H4 (cell line): ENCODE data around the gene PRPF19. TPM values are rescaled to one million over a fixed set of nuclear protein-coding genes. Genes with fewer than 3 reads are reported as not detected.
"Not testable (repeated sequence)": the region's sequence is repeated elsewhere in the genome, so short reads cannot be mapped to it uniquely, and the experiment has no call there.

Source experiments
- DNase-seq: peaks from one replicate; pipeline ENCODE4 v3.0.0-alpha.2; 2015; ENCODE audit warnings: low spot score
- total RNA-seq: library from RNA; depleted of rRNA; stranded (reverse); fragments of >200 nt; shearing (Covaris generic); gene quantifications from 2 replicates; pipeline ENCODE4 v1.2.3, GENCODE V29; 2014

PRPF19 gene
- total RNA-seq, 1 experiment from 2014 or later = 106 TPM

- no peak for DNase-seq
Observed at GRCh38 chr11:60923326-60923725, 16.9 kb upstream of the PRPF19 start.

GRCh38 chr11:60922906-60923305 lies 16.5 kb upstream of the PRPF19 start:
- no peak for DNase-seq

DNA sequence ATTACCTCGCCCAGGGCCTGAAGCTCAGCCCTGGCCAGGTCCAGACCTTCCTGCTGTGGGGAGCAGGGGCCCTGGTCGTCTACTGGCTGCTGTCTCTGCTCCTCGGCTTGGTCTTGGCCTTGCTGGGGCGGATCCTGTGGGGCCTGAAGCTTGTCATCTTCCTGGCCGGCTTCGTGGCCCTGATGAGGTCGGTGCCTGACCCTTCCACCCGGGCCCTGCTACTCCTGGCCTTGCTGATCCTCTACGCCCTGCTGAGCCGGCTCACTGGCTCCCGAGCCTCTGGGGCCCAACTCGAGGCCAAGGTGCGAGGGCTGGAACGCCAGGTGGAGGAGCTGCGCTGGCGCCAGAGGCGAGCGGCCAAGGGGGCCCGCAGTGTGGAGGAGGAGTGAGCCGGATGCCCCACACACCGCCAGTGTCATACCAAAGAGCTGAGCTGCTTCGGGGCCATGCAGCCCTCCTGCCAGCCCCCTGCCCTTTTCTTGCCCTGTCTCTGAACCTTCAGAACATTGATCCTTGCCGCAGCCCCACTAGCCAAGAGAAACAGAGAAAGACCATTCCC lies 15.5 kb upstream of the PRPF19 start:
- DNase-seq = no peak

- no peak for DNase-seq
Observed at GRCh38 chr11:60921259-60921658, 14.9 kb upstream of the PRPF19 start.

DNA sequence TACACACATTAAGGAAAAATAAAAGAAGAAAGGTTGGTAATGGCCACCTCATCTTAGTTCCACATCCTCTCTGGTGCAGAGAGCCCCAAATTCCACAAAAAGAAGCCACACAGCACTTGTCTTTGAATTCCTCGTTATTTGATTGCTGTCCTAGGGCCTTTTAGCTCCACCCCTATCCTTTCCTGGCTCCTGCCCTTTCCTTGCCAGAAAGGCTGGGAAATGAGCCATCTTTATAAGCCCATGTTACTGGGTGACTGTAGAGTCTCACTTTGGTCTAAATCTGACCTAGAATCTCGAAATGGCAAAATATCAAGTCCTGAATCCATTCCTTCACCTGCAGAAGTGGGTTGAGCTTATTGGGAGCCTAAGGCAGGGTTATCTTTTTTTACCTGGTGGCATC lies 13.6 kb upstream of the PRPF19 start:
- DNase-seq = no peak

GRCh38 chr11:60919320-60919719 lies 12.9 kb upstream of the PRPF19 start:
- DNase-seq = no peak

DNA sequence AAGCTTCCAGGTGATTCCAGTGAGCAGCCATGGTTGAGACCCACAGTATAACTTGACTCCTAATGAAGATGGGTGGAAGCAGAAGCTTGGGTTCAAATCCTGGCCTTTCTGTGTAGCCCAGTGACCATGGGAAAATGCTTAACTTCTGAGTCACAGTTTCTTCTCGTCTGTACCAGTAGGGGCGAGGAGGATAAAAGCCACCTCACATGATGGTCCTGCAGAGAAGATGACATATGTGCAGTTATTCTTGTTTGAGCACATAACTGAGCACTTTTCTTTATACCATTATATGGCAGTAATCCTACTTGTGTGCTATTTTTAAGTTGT lies 12.5 kb upstream of the PRPF19 start:
- DNase-seq = no peak

DNA sequence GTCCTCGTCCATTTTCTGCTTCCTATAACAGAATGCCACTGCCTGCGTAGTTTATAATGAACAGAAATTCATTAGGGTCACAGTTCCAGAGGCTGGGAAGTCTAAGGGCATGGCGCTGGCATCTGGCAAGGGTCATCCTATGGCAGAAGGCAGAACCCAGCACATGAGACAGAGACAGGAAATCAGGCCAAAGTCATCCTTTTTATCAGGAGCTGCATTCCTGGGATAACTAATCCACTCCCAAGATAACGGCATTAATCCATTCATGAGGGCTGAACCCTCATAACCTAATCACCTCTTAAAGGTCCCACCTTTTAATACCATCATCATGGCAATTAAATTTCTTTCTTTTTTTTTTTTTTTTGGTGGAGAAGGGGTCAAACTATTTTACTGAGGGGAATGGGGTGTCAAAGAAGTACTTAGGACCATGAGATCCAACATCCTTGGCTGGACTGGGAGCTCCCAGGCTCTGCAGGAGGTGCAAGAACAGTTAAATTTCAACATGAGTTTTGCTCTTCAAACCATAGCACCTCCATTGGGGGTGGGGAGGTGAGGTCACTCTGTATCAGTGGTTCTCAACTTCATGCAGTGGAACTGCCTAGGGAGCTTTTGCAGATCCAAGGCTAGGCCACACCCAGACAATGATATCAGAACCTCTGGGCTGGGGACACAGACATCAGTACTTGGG lies 12.0 kb upstream of the PRPF19 start:
- no peak for DNase-seq

DNA sequence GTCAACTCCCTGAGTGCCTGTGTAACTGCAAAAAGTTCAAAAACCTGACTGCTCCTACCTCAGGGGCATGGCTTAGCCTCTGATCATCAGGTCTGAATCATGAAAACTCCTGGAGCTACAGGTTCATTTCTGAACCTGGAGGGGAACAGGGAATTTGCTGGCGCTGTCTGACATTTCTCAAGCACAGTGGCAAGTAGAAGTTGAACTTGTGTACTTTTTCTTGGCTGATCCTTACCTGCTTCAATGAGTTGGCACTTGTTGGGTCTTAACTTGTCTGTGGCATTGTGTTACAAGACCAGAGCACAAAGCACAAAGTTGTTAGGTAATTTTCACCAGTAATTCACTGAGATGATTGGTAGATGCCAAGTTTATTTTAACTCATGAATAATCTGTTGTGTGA lies 10.9 kb upstream of the PRPF19 start:
- DNase-seq = no peak

DNA sequence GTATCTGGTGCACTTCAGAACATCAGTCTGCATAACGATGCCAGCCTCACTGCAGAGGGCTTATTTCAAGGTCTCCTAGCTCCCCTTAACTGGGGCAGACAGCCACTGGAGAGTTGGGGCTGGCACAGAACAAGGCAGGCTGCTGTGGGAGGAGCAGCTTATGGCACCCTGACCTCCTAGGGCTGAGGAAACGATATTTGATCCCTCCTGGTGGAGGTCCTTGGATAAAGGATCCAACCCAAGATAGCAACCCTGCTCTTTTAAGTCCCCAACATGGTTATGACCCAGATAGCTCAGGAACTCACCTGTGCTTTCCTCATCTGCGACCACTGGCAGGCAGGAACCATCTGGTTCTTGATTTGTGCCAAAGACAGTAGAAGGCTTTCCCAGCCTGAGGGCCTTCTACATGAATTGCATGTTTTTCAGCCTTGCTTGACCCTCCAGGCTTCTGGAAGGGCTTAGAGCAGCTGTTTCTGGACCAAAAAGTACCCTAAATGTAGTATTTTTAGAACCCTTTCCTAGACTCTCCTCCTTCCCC lies 10.4 kb upstream of the PRPF19 start:
- DNase-seq = no peak

DNA sequence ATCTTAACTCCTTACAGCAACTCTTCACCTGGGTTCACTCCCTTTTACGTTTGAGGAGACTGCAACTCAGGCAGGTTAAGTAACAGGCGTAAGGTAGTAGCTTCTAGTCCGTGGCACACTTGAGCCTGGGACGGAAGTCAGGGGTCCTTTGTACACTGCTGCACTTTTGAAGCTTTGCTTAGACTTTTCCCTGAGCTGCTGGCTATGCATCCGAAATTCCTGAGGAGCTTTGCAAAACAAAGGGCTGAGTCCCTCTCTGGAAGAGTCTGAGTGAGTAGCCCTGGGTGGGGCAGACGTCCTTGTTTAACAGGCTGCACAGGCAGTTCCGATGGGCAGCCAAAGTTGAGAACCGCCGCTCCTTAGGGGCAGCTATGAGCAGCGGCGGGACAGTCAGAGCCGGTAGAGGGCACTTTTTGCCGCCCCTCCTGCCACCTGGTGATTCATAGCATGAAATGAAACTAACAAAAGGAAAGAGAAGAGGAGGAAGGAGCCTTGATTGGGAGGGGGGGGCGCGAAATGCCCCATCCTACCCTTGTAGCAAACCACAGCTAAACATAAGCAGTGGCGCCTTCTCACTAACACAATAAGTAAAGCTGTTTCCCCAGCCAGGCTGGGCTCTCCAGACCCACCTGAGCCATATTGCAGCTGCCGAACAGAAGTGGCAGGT lies 9.0 kb upstream of the PRPF19 start:
- DNase-seq = peak; percentile 70

DNA sequence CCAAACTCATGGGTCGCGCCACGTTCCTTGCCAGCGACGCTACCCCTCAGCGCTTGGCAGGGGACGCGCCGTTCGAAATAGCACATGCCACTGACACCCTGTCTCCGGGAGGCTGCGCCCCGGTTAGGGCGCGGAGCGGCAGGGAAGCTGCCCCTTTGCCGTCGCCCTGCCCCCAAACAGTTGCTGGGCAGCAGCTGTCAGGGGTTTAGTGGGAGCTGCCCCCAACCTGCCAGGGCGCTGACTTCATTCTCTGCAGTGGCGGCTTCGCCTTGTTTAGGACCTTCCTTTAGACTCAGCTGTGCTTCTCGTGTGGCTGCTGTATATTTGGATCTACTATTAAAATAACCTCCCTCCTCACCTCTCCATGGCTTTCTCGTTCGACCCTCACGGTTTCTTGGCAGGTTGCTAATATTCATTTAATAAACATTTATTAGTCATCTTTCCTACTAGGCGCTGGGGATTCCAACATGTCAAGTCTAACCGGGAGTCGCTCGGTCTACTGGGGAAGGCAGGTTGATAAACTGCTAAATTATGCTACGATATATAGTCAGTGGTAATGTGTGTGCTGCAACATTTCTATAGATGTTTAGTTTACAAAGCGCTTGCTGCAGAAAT lies 8.4 kb upstream of the PRPF19 start:
- DNase-seq = no peak

- DNase-seq = peak; percentile 84
Observed at GRCh38 chr11:60913793-60914632, 7.6 kb upstream of the PRPF19 start, which contains the start of gene TMEM109. Gene TMEM109 (plus strand): TSS chr11:60914158. CDS start chr11:60919694, 5,536 bp downstream.

- no peak for DNase-seq
Observed at GRCh38 chr11:60912851-60913528, 6.6 kb upstream of the PRPF19 start.

- DNase-seq = no peak
Observed at GRCh38 chr11:60912223-60912850, 6.0 kb upstream of the PRPF19 start.

GRCh38 chr11:60910711-60911380 lies 4.5 kb upstream of the PRPF19 start:
- DNase-seq = no peak

- DNase-seq = no peak
Observed at GRCh38 chr11:60910281-60910687, 3.9 kb upstream of the PRPF19 start.

DNA sequence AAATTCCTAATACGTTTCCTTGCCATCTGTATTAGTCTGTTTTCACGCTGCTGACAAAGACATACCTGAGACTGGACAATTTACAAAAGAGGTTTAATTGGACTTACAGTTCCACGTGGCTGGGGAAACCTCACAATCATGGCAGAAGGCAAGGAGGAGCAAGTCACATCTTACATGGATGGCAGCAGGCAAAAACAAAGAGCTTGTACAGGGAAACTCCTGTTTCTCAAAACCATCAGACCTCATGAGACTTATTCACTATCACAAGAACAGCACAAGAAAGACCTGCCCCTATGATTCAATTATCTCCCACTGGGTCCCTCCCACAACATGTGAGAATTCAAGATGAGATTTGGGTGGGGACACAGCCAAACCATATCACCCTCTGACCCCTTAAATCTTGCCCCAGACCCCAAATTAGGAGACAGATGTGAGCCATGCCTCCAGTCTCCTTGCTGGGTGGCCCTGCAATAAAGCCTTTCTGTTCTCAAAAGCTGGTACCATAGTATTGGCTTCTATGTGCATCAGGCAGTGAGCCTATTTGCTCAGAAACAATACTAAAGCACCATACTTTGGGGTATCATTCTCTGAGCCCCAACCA lies 3.4 kb upstream of the PRPF19 start:
- DNase-seq = not testable (repeated sequence)

DNA sequence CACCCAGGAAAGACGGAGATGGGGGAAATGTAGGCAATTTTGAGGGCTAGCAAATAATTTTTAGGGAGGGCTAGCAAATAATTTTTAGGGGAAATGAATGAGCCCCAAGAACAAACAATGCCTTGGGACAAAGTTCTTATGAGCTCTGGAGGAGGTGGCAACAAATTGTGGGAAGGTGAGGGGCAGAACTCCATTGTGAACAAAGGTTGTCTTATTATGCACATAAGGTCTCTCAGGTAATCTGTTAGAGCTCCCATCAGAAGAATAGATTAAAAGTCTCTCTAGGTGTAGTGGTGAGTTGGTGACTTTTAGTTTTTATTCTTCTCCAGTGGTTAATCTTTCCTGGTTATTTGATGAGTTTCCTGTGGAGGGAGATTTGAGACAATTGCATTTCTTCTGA lies 2.4 kb upstream of the PRPF19 start:
- no peak for DNase-seq
